SK-N-DZ (cell line): Measurements from ENCODE around the gene RANBP9.

Experiments
- DNase-seq: peaks from one replicate; pipeline ENCODE4 v3.0.0-alpha.2; 2015; ENCODE audit warnings: low spot score

RANBP9 gene

GRCh38 chr6:13678255-13678983, 33.2 kb downstream of the RANBP9 start:
- DNase-seq, result no peak

- no peak for DNase-seq
Measured at GRCh38 chr6:13677878-13678254, 33.8 kb downstream of the RANBP9 start.

GRCh38 chr6:13676551-13677156, 35.0 kb downstream of the RANBP9 start:
- DNase-seq, result no peak

DNA sequence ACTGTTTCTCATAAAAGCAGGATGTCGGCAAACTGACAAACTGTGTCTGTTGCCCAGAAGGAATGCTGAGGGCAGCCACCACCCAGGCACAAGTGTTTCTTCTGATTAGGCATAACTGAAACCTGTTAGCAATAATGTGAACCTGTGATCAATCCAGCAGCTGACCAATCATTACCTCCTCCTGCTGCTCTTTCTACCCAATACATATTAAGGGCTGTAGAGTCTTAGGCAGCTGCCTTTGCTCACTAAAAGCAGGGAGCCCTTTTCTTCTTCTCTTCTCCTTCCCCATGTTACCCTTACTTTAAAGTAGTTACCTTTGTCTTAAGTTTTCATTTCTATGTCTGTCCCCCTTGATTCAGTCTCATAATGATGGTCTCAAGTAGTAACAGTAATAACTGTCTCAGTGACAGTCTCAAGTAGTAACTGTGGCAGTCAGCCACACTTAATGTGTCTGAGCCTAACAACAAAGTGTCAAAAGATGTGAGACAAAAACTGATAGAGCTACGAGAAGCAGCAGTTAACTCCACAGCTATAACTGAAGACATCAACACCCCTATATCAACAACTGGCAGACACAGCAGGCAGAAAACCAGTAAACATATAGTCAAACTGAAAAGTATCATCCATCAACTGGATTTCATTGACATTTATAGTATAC, 37.0 kb downstream of the RANBP9 start:
- DNase-seq, result no peak

DNA sequence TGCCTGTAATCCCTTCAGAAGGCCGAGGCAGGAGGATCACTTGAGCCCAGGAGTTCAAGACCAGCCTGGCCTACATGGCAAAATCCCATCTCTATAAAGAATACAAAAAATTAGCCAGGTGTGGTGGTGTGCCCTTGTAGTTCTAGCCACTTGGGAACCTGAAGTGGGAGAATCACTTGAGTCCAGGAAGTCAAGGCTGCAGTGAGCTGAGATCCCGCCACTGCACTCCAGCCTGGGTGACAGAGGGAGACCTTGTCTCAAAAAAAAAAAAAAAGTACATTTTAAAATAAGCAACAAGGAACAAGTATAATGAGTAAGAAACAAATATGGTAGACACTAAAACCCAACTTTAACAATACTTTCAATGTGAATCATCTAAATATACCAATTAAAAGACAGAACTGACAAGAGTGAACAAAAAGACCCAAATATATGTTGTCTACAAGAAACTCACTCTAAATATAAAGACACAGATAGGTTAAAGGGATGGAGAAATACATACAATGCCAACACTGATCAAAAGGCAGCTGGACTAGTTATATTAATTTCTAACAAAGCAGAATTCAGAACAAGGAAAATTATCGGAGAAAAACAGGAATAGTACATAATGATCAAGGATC, 37.7 kb downstream of the RANBP9 start:
- no peak for DNase-seq

GRCh38 chr6:13673368-13673767, 38.3 kb downstream of the RANBP9 start:
- DNase-seq, result no peak

- DNase-seq, result no peak
Measured at GRCh38 chr6:13672904-13673303, 38.7 kb downstream of the RANBP9 start.

DNA sequence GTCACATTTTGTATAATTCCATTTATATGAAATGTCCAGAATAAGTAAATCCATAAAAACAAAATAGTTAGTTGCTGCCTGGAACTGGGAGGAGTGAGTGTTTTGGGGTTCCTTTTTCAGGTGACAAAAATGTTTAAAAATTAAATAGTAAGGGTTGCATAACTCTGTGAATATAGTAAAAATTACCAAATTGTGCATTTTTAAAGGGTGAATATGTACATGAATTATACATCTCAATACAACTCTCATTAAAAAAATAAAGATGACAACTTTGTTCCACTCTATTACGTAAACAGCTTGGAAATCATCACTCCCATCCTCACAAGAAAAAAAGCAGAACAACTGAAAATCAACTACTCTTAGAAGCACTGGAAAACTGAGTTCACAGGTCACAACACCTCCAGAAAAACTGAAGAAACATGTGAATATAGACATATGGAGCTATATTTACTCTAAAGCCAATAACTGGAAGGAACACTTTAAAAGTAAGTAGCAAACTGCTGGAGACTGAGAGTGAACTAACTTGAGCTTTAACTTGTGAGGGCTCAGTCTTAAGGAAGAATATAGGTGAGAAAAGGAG, 40.0 kb downstream of the RANBP9 start:
- no peak for DNase-seq

- no peak for DNase-seq
Measured at GRCh38 chr6:13669476-13669875, 42.2 kb downstream of the RANBP9 start.

DNA sequence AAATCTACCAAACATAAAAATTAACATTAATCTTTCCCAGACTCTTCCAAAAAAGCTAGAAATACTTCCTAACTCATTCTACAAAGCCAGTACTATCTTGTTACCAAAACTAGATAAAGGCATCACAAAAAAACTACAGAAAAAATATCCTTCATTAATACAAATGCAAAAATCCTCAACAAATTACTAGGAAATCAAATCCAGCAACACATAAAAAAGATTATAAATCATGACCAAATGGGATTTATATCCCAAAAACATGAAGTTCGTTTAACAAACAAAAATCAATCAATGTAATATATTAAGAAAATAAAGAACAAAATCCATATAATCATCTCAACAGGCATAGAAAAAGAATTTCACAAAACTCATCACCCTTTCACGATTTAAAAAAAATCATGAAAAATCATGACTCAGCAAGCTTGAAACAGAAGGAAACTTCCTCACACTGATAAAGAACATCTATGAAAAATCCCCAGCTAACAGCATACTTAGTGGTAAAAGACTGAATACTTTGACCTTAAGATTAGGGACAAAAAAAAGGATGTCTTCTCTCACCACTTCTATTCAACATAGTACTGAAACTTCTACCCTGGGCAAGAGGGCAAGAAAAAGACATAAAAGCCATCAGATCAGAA, 43.2 kb downstream of the RANBP9 start:
- no peak for DNase-seq

GRCh38 chr6:13667655-13668054, 44.0 kb downstream of the RANBP9 start:
- no peak for DNase-seq

DNA sequence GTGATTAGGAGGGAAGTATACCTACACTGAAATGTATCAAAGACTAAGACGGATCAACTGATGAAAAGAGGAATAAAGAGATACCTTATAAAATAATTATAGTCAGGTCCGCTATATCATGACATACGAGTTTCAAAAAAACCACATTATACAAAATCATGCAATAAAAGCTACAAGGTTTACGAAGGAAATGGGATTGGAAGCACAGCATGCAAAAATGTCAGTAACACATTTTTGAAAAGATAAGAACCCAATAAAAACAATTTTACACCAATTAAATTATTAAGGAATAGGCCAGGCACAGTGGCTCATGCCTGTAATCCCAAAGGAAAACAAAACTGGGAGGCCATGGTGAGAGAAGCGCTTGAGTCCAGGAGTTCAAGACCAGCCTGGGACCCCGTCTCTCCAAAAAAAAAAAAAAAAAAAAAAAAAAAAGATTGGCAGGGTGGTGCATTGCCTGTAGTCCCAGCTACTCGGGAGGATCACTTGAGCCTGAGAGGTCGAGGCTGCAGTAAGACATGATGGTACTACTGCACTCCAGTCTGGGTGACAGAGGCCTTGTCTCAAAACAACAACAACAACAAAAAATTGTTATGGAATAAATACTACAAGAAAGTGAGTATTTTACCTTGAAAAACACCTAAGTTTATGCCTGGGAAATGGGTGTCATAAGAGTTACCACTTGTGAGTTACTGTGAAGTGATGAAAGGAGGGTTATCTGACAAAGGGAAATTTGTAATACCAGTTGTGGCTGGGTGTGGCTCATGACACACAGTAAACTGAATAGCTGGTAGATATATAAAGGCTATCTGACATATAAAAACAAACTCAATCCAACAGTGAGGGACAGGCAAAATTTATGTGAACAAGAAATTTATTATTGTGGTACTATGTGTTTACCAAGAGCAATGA, 45.2 kb downstream of the RANBP9 start:
- DNase-seq, result no peak

GRCh38 chr6:13664703-13665352, 46.8 kb downstream of the RANBP9 start:
- DNase-seq, result no peak

DNA sequence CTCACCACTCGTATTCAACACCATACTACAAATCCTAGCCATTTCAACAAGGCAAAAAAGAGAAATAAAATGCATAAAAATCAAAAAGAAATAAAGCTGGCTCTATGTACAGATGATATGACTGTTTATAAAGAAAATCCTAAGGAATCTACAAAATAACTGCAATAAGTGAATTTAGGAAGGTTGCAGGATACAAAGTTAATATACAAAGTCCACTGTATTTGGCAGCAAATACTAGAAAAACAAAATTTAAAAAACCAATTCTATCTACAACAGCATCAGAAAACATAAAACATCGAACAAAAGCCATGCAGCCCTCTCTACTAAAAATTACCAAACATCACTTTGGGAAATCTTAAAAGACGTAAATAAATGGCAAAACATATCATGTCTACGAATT, 47.6 kb downstream of the RANBP9 start:
- no peak for DNase-seq

DNA sequence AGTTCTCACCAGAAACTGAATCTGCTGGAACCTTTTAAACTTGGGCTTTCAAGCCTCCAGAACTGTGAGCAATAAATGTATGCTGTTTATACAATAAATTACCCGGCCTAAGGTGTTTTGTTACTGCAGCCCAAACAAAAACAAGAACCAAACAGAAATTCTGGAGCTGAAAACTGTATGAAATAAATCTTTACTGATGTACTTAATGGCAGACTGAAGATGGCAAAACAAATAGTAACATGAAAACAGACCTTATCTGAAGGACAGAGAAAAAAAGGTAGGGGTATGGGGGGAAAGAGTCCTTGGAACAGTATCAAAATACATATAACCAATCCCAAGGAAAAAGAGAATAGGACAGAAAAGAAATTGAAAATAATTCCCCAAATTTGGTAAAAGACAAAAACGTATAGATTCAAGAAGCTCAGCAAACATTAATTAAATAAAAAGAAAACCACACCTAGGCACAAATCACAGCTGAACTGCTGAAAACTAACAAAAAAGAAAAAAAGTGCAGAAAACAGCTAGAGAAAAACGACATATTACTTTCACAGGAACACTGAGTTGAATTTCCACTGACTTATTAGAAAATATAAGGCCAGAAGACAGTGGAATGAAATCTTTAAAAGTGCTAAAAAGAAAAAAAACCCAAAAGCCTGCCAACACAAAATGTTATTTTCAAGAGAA, 48.8 kb downstream of the RANBP9 start:
- no peak for DNase-seq

DNA sequence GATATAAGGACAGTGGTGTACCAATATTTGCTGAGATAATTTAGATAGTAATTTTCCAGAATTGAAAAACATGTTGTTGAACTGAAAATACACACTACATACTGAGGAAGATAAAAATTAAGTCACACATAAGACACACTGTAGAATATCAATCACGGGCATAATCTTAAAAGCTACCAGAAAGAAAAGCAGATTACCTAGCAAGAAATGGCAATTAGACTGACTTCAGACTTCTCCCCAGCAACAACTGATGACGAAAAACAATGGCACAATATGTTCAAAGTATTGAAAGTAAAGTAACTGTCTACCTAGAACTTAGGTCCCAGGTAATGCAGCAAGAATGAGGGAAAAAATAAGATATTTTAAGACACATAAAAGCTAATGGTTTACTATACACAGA, 50.0 kb downstream of the RANBP9 start:
- DNase-seq, result no peak

DNA sequence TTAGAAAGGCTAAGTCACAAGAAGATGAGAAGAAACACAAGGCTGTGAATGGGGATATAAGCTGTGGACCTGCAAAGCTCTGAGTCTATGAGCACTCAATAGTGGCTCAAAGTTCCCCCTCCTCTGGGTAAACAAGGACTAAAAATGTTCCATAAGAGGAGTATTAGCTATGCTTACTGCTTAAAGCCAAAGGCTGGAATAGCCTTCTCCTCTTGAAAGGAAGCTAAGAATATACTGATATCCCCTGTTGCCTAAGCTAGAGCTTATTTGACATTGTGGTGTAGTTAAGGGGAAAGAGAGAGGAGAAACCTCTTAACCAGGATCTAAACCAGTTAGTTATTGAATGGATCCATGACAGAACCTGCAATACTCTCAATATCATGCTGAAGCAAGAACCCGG, 50.7 kb downstream of the RANBP9 start:
- no peak for DNase-seq

- DNase-seq, result no peak
Measured at GRCh38 chr6:13660273-13660672, 51.4 kb downstream of the RANBP9 start.

GRCh38 chr6:13655700-13656099, 55.9 kb downstream of the RANBP9 start:
- no peak for DNase-seq

- DNase-seq, result no peak
Measured at GRCh38 chr6:13654496-13654895, 57.1 kb downstream of the RANBP9 start.
